ENCODE measurements around the gene FREM2.

GRCh38 chr13:38759390-38759789 is 72.5 kb downstream of the FREM2 start:
- TF ChIP-seq POLR2AphosphoS5 (IDR thresholded peaks at IDR 0.05; ENCODE audit: low read depth, low read length) (no peak), SPI1 (IDR thresholded peaks at IDR 0.05; ENCODE audit: low read depth, low read length) (no peak), POLR2A (IDR thresholded peaks at IDR 0.05; ENCODE audit: low read depth, low read length) (no peak), TAF1 (IDR thresholded peaks at IDR 0.05; ENCODE audit: low read depth, low read length) (no peak)
